ENCODE data around the gene UPK1B.

UPK1B gene

GRCh38 chr3:119225121-119225520 is 51.7 kb downstream of the UPK1B start:
- H3K27me3 ChIP-seq (ENCODE audit: insufficient read depth, insufficient read length) = no peaks in the 10 kb centered on the region
- H3K36me3 ChIP-seq (ENCODE audit: insufficient read depth, insufficient read length, low read length) = peaks cover 81% of the 10 kb centered on the region
- no peak overlapping the region for H3K4me3 ChIP-seq (ENCODE audit: insufficient read length, low read depth)
- TF ChIP-seq SUZ12 (IDR thresholded peaks at IDR 0.05; ENCODE audit: extremely low read depth, insufficient read depth, insufficient read length) = no peak
- TF ChIP-seq ZNF274 (IDR thresholded peaks at IDR 0.05; ENCODE audit: low read depth, low read length) = no peak
- TF ChIP-seq YY1 (IDR thresholded peaks at IDR 0.05; ENCODE audit: insufficient read depth, insufficient read length) = no peak
- no peak overlapping the region for H3K9ac ChIP-seq (ENCODE audit: insufficient read length, low read depth)
- H3K9me3 ChIP-seq (ENCODE audit: insufficient read depth, low read length) = no peaks in the 10 kb centered on the region
- no peaks in the 10 kb centered on the region for H3K4me1 ChIP-seq (ENCODE audit: insufficient read depth, insufficient read length)
- DNase-seq (ENCODE audit: low read depth, low spot score) = no peak

- H3K9me3 ChIP-seq (ENCODE audit: insufficient read depth, low read length) = no peaks in the 10 kb centered on the region
- peaks cover 81% of the 10 kb centered on the region for H3K36me3 ChIP-seq (ENCODE audit: insufficient read depth, insufficient read length, low read length)
- no peaks in the 10 kb centered on the region for H3K27me3 ChIP-seq (ENCODE audit: insufficient read depth, insufficient read length)
- no peak overlapping the region for H3K4me3 ChIP-seq (ENCODE audit: insufficient read length, low read depth)
- no peak for DNase-seq (ENCODE audit: low read depth, low spot score)
- H3K9ac ChIP-seq (ENCODE audit: insufficient read length, low read depth) = no peak overlapping the region
- TF ChIP-seq YY1 (IDR thresholded peaks at IDR 0.05; ENCODE audit: insufficient read depth, insufficient read length) = no peak
- TF ChIP-seq SUZ12 (IDR thresholded peaks at IDR 0.05; ENCODE audit: extremely low read depth, insufficient read depth, insufficient read length) = no peak
- TF ChIP-seq ZNF274 (IDR thresholded peaks at IDR 0.05; ENCODE audit: low read depth, low read length) = no peak
- no peaks in the 10 kb centered on the region for H3K4me1 ChIP-seq (ENCODE audit: insufficient read depth, insufficient read length)
Observed at GRCh38 chr3:119227070-119227850, 53.9 kb downstream of the UPK1B start.

- H3K9ac ChIP-seq (ENCODE audit: insufficient read length, low read depth) = no peak overlapping the region
- no peaks in the 10 kb centered on the region for H3K4me1 ChIP-seq (ENCODE audit: insufficient read depth, insufficient read length)
- no peak overlapping the region for H3K4me3 ChIP-seq (ENCODE audit: insufficient read length, low read depth)
- H3K36me3 ChIP-seq (ENCODE audit: insufficient read depth, insufficient read length, low read length) = peaks cover 79% of the 10 kb centered on the region
- TF ChIP-seq YY1 (IDR thresholded peaks at IDR 0.05; ENCODE audit: insufficient read depth, insufficient read length) = no peak
- TF ChIP-seq SUZ12 (IDR thresholded peaks at IDR 0.05; ENCODE audit: extremely low read depth, insufficient read depth, insufficient read length) = no peak
- H3K9me3 ChIP-seq (ENCODE audit: insufficient read depth, low read length) = no peaks in the 10 kb centered on the region
- DNase-seq (ENCODE audit: low read depth, low spot score) = no peak
- H3K27me3 ChIP-seq (ENCODE audit: insufficient read depth, insufficient read length) = no peaks in the 10 kb centered on the region
Observed at GRCh38 chr3:119228373-119229145, 55.2 kb downstream of the UPK1B start.

GRCh38 chr3:119229190-119229589 is 55.8 kb downstream of the UPK1B start:
- H3K4me1 ChIP-seq (ENCODE audit: insufficient read depth, insufficient read length) = no peaks in the 10 kb centered on the region
- H3K36me3 ChIP-seq (ENCODE audit: insufficient read depth, insufficient read length, low read length) = peaks cover 79% of the 10 kb centered on the region
- no peak overlapping the region for H3K4me3 ChIP-seq (ENCODE audit: insufficient read length, low read depth)
- no peak for TF ChIP-seq ZNF274 (IDR thresholded peaks at IDR 0.05; ENCODE audit: low read depth, low read length)
- no peak for TF ChIP-seq YY1 (IDR thresholded peaks at IDR 0.05; ENCODE audit: insufficient read depth, insufficient read length)
- TF ChIP-seq SUZ12 (IDR thresholded peaks at IDR 0.05; ENCODE audit: extremely low read depth, insufficient read depth, insufficient read length) = no peak
- H3K9ac ChIP-seq (ENCODE audit: insufficient read length, low read depth) = no peak overlapping the region
- no peak for DNase-seq (ENCODE audit: low read depth, low spot score)
- H3K27me3 ChIP-seq (ENCODE audit: insufficient read depth, insufficient read length) = no peaks in the 10 kb centered on the region
- H3K9me3 ChIP-seq (ENCODE audit: insufficient read depth, low read length) = no peaks in the 10 kb centered on the region

GRCh38 chr3:119230071-119230470 is 56.7 kb downstream of the UPK1B start:
- no peak for DNase-seq (ENCODE audit: low read depth, low spot score)
- no peaks in the 10 kb centered on the region for H3K27me3 ChIP-seq (ENCODE audit: insufficient read depth, insufficient read length)
- no peaks in the 10 kb centered on the region for H3K4me1 ChIP-seq (ENCODE audit: insufficient read depth, insufficient read length)
- no peak overlapping the region for H3K9ac ChIP-seq (ENCODE audit: insufficient read length, low read depth)
- no peaks in the 10 kb centered on the region for H3K9me3 ChIP-seq (ENCODE audit: insufficient read depth, low read length)
- no peak overlapping the region for H3K4me3 ChIP-seq (ENCODE audit: insufficient read length, low read depth)
- H3K36me3 ChIP-seq (ENCODE audit: insufficient read depth, insufficient read length, low read length) = peaks cover 88% of the 10 kb centered on the region
- TF ChIP-seq SUZ12 (IDR thresholded peaks at IDR 0.05; ENCODE audit: extremely low read depth, insufficient read depth, insufficient read length) (no peak), YY1 (IDR thresholded peaks at IDR 0.05; ENCODE audit: insufficient read depth, insufficient read length) (no peak), ZNF274 (IDR thresholded peaks at IDR 0.05; ENCODE audit: low read depth, low read length) (no peak)

DNA sequence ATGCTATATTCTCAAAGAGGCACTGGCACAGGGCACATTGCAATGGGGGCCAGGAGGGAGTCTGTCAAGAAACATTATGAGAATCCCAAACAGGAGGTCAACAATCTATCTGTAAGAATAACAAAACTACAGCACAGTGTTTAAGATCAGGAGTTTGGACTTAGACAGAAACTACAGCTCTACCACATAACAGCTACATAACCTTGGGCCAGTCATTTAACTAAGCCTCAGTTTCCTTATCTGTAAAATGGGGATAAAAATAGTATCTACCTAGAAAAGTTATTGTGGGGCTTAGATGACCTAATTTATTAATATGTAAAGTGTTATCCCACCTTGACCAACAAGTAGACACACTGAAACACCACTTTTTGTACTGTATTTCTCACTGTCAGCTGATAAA is 57.3 kb downstream of the UPK1B start:
- Histone ChIP-seq H3K4me3 (ENCODE audit: insufficient read length, low read depth) (no peak overlapping the region), H3K9ac (ENCODE audit: insufficient read length, low read depth) (no peak overlapping the region), H3K27me3 (ENCODE audit: insufficient read depth, insufficient read length) (no peaks in the 10 kb centered on the region), H3K9me3 (ENCODE audit: insufficient read depth, low read length) (no peaks in the 10 kb centered on the region), H3K36me3 (ENCODE audit: insufficient read depth, insufficient read length, low read length) (peaks cover 91% of the 10 kb centered on the region), H3K4me1 (ENCODE audit: insufficient read depth, insufficient read length) (no peaks in the 10 kb centered on the region)
- TF ChIP-seq SUZ12 (IDR thresholded peaks at IDR 0.05; ENCODE audit: extremely low read depth, insufficient read depth, insufficient read length) = no peak
- no peak for DNase-seq (ENCODE audit: low read depth, low spot score)

- Histone ChIP-seq H3K4me3 (ENCODE audit: insufficient read length, low read depth) (no peak overlapping the region), H3K4me1 (ENCODE audit: insufficient read depth, insufficient read length) (no peaks in the 10 kb centered on the region), H3K36me3 (ENCODE audit: insufficient read depth, insufficient read length, low read length) (peaks cover 62% of the 10 kb centered on the region), H3K9ac (ENCODE audit: insufficient read length, low read depth) (no peak overlapping the region), H3K27me3 (ENCODE audit: insufficient read depth, insufficient read length) (no peaks in the 10 kb centered on the region), H3K9me3 (ENCODE audit: insufficient read depth, low read length) (no peaks in the 10 kb centered on the region)
- DNase-seq (ENCODE audit: low read depth, low spot score) = no peak
- TF ChIP-seq ZNF274 (IDR thresholded peaks at IDR 0.05; ENCODE audit: low read depth, low read length) = no peak
- TF ChIP-seq SUZ12 (IDR thresholded peaks at IDR 0.05; ENCODE audit: extremely low read depth, insufficient read depth, insufficient read length) = no peak
- no peak for TF ChIP-seq YY1 (IDR thresholded peaks at IDR 0.05; ENCODE audit: insufficient read depth, insufficient read length)
Observed at GRCh38 chr3:119234610-119235009, 61.2 kb downstream of the UPK1B start.
